Ovary (tissue), 9 donors: ENCODE measurements around the gene ABCG1. TPM values are rescaled to one million over a fixed set of nuclear protein-coding genes. Genes with fewer than 3 reads are reported as not detected.

ENCODE experiments used
- DNase-seq, 5 donors: peaks; one replicate each; pipeline ENCODE4 v3.0.0-alpha.2; 2019 to 2020
- H3K27ac ChIP-seq, 2 donors: fragments of 200-600 bp; one replicate each; pipeline versions ENCODE4 v1.5.1 to v1.8.0; 2019 to 2022
- H3K27me3 ChIP-seq: fragments of 200-600 bp; one replicate; pipeline ENCODE4 v1.8.0; 2022
- H3K36me3 ChIP-seq: fragments of 200-600 bp; sonication (generic); one replicate; pipeline ENCODE4 v1.5.1; 2019
- H3K4me1 ChIP-seq: one replicate; pipeline ENCODE4 v1.8.1; 2013; ENCODE audit warnings: mild to moderate bottlenecking, moderate library complexity; ENCODE audit not compliant: insufficient read depth
- H3K4me3 ChIP-seq: fragments of 200-600 bp; sonication (generic); one replicate; pipeline ENCODE4 v1.5.1; 2017
- H3K9me3 ChIP-seq, 2 donors: fragments of 200-600 bp in 1 of 2; sonication (generic) in 1 of 2; one replicate each; pipeline versions ENCODE4 v1.5.1 to v1.8.1; 2013 to 2019; ENCODE audit warnings: mild to moderate bottlenecking in 1 of 2, moderate library complexity in 1 of 2
- EP300 ChIP-seq: sonication (generic); formaldehyde crosslinking; IDR thresholded peaks from one replicate; pipeline ENCODE4 v1.6.1; 2017; ENCODE audit warnings: antibody characterized with exemption
- POLR2A ChIP-seq: fragments of 450-650 bp; IDR thresholded peaks from one replicate; pipeline ENCODE4 v1.6.1; 2017; ENCODE audit warnings: antibody characterized with exemption, mild to moderate bottlenecking, moderate library complexity
- WGBS, 3 donors: extraction: QIAGEN DNeasy Blood & Tissue Kit in 1 of 3; methylation state at CpG; one replicate each; pipeline versions ENCODE4 v1.1.5 to v1.1.7; 2013 to 2017; 5-methylcytosine and 5-hydroxymethylcytosine counted together
- intact Hi-C, 4 donors: fragments of 100-400 bp; cut with DNase I; formaldehyde crosslinking; loops; one replicate each; pipeline versions ENCODE4 v1.11.0 to v1.15.1; 2022 to 2023
- polyA plus RNA-seq, 2 donors: library from polyadenylated mRNA; stranded (reverse); fragments of 200-250 nt in 1 of 2; fragments of 350-450 nt in 1 of 2; fragmentation: Illumina TruSeq in 1 of 2; extraction: RNeasy Lipid Tissue Mini Kit (QIAGEN cat#74804) in 1 of 2; gene quantifications; one replicate each; pipeline ENCODE4 v1.2.3, GENCODE V29; 2013 to 2014
- total RNA-seq, 7 donors: library from RNA; depleted of rRNA in 2 of 7; stranded (reverse); fragments of >200 nt in 2 of 7; fragmentation: NEBNext Ultra II Directional in 3 of 7; extraction: Animal tissue kit (Norgen Biotek cat#: 25700) in 3 of 7; gene quantifications; one replicate each; pipeline versions ENCODE4 v1.1.0 to v1.2.4, GENCODE V29; 2016 to 2023
- TF ChIP-seq, protein P1 (sequence below), 3 donors: fragments of 450-650 bp in 2 of 3; fragments of 200-600 bp in 1 of 3; IDR thresholded peaks; one replicate each; pipeline versions ENCODE4 v1.5.1 to v1.8.0; 2016 to 2022; ENCODE audit warnings: antibody characterized with exemption in 3 of 3, mild to moderate bottlenecking in 1 of 3
- donor health status: DM: no; HTN: no; CAD: no; lungs with moderate emphysema.
- donor health status: DM: no; HTN: no; CAD: no.
- donor health status: Bipolar disorder and iron deficiency.
- donor health status: DM: yes; HTN: yes; CAD: no.
- donor health status: DM: no; HTN: no; CAD: no.
- donor health status: DM: yes; HTN: yes; CAD: no.

Gene ABCG1
- total and polyA plus RNA-seq, 9 donors = 4.3 to 14.9 (median 5.8) TPM

DNA sequence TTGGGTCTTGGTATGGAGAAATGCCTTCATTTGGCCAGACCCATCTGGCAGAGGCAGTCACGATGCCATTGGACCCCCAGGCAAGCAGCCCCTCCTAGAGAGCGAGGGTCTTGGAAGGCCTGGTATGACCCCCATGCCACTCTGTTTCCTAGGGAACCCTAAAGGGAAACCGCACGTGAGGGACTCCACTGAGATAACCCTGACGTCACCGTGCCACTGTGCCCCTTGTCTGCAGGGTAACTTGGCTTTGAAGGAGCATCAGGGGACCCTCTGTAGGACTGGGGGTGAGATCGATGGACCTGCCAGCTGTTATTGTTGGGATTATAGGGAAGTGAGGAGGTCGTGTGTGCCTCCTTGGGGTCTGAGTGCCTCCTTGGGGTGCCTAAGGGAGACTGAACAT, 34.5 kb downstream of the ABCG1 start:
- Histone ChIP-seq H3K9me3 (no peaks in the 10 kb centered on the region), H3K4me3 (no peak overlapping the region), H3K27me3 (no peaks in the 10 kb centered on the region), H3K4me1 (peaks cover 3% of the 10 kb centered on the region), H3K36me3 (no peaks in the 10 kb centered on the region), H3K27ac (no peak overlapping the region)
- intact Hi-C loops = no loop called here
- no peak for DNase-seq
- TF ChIP-seq, protein P1, sequence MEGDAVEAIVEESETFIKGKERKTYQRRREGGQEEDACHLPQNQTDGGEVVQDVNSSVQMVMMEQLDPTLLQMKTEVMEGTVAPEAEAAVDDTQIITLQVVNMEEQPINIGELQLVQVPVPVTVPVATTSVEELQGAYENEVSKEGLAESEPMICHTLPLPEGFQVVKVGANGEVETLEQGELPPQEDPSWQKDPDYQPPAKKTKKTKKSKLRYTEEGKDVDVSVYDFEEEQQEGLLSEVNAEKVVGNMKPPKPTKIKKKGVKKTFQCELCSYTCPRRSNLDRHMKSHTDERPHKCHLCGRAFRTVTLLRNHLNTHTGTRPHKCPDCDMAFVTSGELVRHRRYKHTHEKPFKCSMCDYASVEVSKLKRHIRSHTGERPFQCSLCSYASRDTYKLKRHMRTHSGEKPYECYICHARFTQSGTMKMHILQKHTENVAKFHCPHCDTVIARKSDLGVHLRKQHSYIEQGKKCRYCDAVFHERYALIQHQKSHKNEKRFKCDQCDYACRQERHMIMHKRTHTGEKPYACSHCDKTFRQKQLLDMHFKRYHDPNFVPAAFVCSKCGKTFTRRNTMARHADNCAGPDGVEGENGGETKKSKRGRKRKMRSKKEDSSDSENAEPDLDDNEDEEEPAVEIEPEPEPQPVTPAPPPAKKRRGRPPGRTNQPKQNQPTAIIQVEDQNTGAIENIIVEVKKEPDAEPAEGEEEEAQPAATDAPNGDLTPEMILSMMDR (IDR thresholded peaks at IDR 0.05) = no peak
- no peak for TF ChIP-seq POLR2A
- no peak for TF ChIP-seq EP300
- WGBS, 3 donors = 83 to 90% (median 89%) methylated on average over 7 to 8 of the region's 8 CpGs

- no peaks in the 10 kb centered on the region for H3K9me3 ChIP-seq
- intact Hi-C loops = no loop called here
- H3K36me3 ChIP-seq = no peaks in the 10 kb centered on the region
- H3K4me3 ChIP-seq = no peak overlapping the region
- no peaks in the 10 kb centered on the region for H3K27me3 ChIP-seq
- H3K4me1 ChIP-seq = peaks cover 3% of the 10 kb centered on the region
- no peak for TF ChIP-seq EP300
- TF ChIP-seq POLR2A = no peak
- TF ChIP-seq, protein P1 (IDR thresholded peaks at IDR 0.05) = no peak
- H3K27ac ChIP-seq = no peak overlapping the region
- DNase-seq = no peak
- 65 to 75% (median 75%) methylated on average over 6 of the region's 6 CpGs for WGBS, 3 donors
Measured at GRCh38 chr21:42254083-42254482, 35.1 kb downstream of the ABCG1 start.

- 80 to 86% (median 83%) methylated on average over 17 of the region's 17 CpGs for WGBS, 3 donors
- H3K27ac ChIP-seq = no peak overlapping the region
- intact Hi-C loops = no loop called here
- DNase-seq = no peak
- H3K27me3 ChIP-seq = no peaks in the 10 kb centered on the region
- H3K9me3 ChIP-seq = no peaks in the 10 kb centered on the region
- H3K4me3 ChIP-seq = no peak overlapping the region
- TF ChIP-seq, protein P1 (IDR thresholded peaks at IDR 0.05) = no peak
- TF ChIP-seq EP300 (no peak), POLR2A (no peak)
- no peaks in the 10 kb centered on the region for H3K36me3 ChIP-seq
- H3K4me1 ChIP-seq = peaks cover 3% of the 10 kb centered on the region
Measured at GRCh38 chr21:42254651-42255601, 36.0 kb downstream of the ABCG1 start.

DNA sequence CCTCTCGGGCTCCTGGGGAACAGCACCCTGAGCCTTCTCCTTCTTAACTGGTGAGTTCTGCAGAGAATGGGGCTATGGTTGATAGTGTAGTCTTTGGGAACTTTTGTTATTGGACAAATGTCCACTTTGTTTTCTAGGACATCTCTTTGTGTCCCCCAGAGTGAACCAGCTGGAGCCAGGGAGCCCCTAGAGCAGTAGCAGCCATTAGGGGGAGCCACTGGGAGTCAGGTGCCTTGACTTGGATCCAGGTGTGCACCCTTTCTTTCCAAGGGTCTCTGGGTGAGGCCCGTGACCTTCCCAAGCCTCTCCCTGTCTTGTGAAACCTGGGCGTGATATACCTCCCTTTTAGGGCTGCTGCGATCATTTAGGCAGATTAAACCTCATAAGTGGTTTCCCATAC, 36.9 kb downstream of the ABCG1 start:
- no peaks in the 10 kb centered on the region for H3K36me3 ChIP-seq
- intact Hi-C loops = no loop called here
- TF ChIP-seq EP300 = no peak
- TF ChIP-seq, protein P1 (IDR thresholded peaks at IDR 0.05) = no peak
- TF ChIP-seq POLR2A = no peak

More for the DNA sequence above, 36.9 kb downstream of the ABCG1 start:
- H3K27ac ChIP-seq = no peak overlapping the region
- H3K4me1 ChIP-seq = peaks cover 3% of the 10 kb centered on the region
- no peaks in the 10 kb centered on the region for H3K9me3 ChIP-seq
- WGBS, 3 donors = 97 to 99% (median 98%) methylated on average over 4 of the region's 4 CpGs
- H3K4me3 ChIP-seq = no peak overlapping the region
- no peaks in the 10 kb centered on the region for H3K27me3 ChIP-seq
- DNase-seq = no peak
